K562 (cell line): ENCODE measurements around the gene DDT. TPM values are rescaled to one million over a fixed set of nuclear protein-coding genes. Genes with fewer than 3 reads are reported as not detected.

Experiments
- ATAC-seq: fragments of 200-7000 bp; cut with Tn5 transposase; 3 replicates; pipeline ENCODE4 v1.9.1; 2020; ENCODE audit warnings: moderate library complexity
- BruUV-seq: library from RNA; stranded (reverse); fragments of 400-500 nt; replicated peaks from 2 replicates; lab custom pipeline; 2021; lab: Mats Ljungman, UMichigan
- CTCF ChIA-PET: fragments of 300-600 bp; formaldehyde crosslinking; extraction: SDS; loops from one replicate; lab custom pipeline; 2021; ENCODE audit warnings: low intra/inter-chr PET ratio; lab: Yijun Ruan, JAX
- POLR2A ChIA-PET: fragments of 300-600, 350-650 bp; sonication (Branson Sonifier 250); formaldehyde crosslinking; extraction: SDS; loops from one replicate; lab custom pipeline; 2021; ENCODE audit warnings: antibody characterized with exemption, inconsistent platforms; lab: Yijun Ruan, JAX
- DNase-seq, 4 experiments: peaks; one replicate each; pipeline versions ENCODE4 v3.0.0 to v3.0.0-alpha.2; 2011 to 2018; ENCODE audit warnings: low spot score in 3 of 4, mixed read lengths in 3 of 4; ENCODE audit errors: extremely low read depth in 1 of 4
- FAIRE-seq: peaks from 2 replicates; lab custom pipeline; 2011; peaks lifted over from hg19 to GRCh38; lab: Jason Lieb, UNC
- H2AFZ ChIP-seq: 2 replicates; pipeline ENCODE4 v1.6.0; 2011; ENCODE audit warnings: low read depth, low read length, control low read depth, inconsistent platforms
- H3K27ac ChIP-seq: fragments of 200-600 bp; 3 replicates; pipeline ENCODE4 v1.8.0; 2011; ENCODE audit warnings: low read depth, mild to moderate bottlenecking, control low read depth, inconsistent platforms, low read length, moderate library complexity, mixed read lengths; ENCODE audit errors: extremely low read depth
- H3K27me3 ChIP-seq, 2 experiments: fragments of 300-600 bp in 1 of 2; 2 replicates in 1 of 2; 3 replicates in 1 of 2; pipeline versions ENCODE4 v1.6.0 to v1.8.0; 2011; ENCODE audit warnings: inconsistent platforms in 2 of 2, low read length in 2 of 2, mild to moderate bottlenecking in 1 of 2, mixed read lengths in 1 of 2, moderate library complexity in 1 of 2; ENCODE audit not compliant: control insufficient read depth in 2 of 2, insufficient read depth in 2 of 2
- H3K36me3 ChIP-seq: fragments of 300-600 bp; 3 replicates; pipeline ENCODE4 v1.8.0; 2011; ENCODE audit warnings: mild to moderate bottlenecking, low read length, inconsistent platforms; ENCODE audit not compliant: control insufficient read depth, insufficient read depth
- H3K4me1 ChIP-seq, 2 experiments: fragments of 200-600 bp in 1 of 2; replicated peaks in 1 of 2; 2 replicates in 1 of 2; 3 replicates in 1 of 2; pipeline versions ENCODE4 v1.5.1 to v1.8.0; 2011; ENCODE audit warnings: inconsistent platforms in 2 of 2, low read length in 2 of 2, mild to moderate bottlenecking in 1 of 2, mixed read lengths in 1 of 2, moderate library complexity in 1 of 2; ENCODE audit not compliant: control insufficient read depth in 2 of 2, insufficient read depth in 2 of 2
- H3K4me2 ChIP-seq: 2 replicates; pipeline ENCODE4 v1.6.1; 2011; ENCODE audit warnings: low read length, control low read depth, inconsistent platforms, mixed read lengths; ENCODE audit not compliant: insufficient read depth
- H3K4me3 ChIP-seq: fragments of 200-600 bp; sonication (generic), shearing (Covaris generic); 2 replicates; pipeline ENCODE4 v1.5.1; 2016; ENCODE audit warnings: control low read depth, inconsistent platforms
- H3K79me2 ChIP-seq: fragments of 200-600 bp; 3 replicates; pipeline ENCODE4 v1.8.0; 2011; ENCODE audit warnings: low read length, inconsistent platforms; ENCODE audit not compliant: control insufficient read depth, insufficient read depth
- H3K9ac ChIP-seq, 2 experiments: 2 replicates each; pipeline versions ENCODE4 v1.6.0 to v1.6.1; 2011; ENCODE audit warnings: low read depth in 2 of 2, low read length in 2 of 2, control low read depth in 1 of 2, inconsistent platforms in 1 of 2, mild to moderate bottlenecking in 1 of 2, mixed read lengths in 1 of 2; ENCODE audit not compliant: insufficient read depth in 1 of 2
- H3K9me1 ChIP-seq: one replicate; pipeline ENCODE4 v1.6.0; 2011; ENCODE audit warnings: inconsistent platforms, mild to moderate bottlenecking, low read length, moderate library complexity; ENCODE audit not compliant: control insufficient read depth, insufficient read depth
- H3K9me3 ChIP-seq: replicated peaks from 2 replicates; pipeline ENCODE4 v1.5.1; 2011; ENCODE audit warnings: low read depth, low read length, inconsistent platforms; ENCODE audit not compliant: control insufficient read depth, insufficient read depth
- H4K20me1 ChIP-seq: replicated peaks from 2 replicates; pipeline ENCODE4 v1.6.1; 2011; ENCODE audit warnings: low read length, inconsistent platforms, mixed read lengths; ENCODE audit not compliant: control insufficient read depth, insufficient read depth
- ARID2 ChIP-seq: fragments of 450-650 bp; IDR thresholded peaks from 2 replicates; pipeline ENCODE4 v1.6.1; 2017; ENCODE audit warnings: antibody characterized with exemption, mild to moderate bottlenecking
- CBX5 ChIP-seq: IDR thresholded peaks from 2 replicates; pipeline ENCODE4 v1.6.1; 2014; ENCODE audit warnings: low read depth, borderline replicate concordance
- CREM ChIP-seq: IDR thresholded peaks from 2 replicates; pipeline ENCODE4 v1.6.1; 2014; ENCODE audit warnings: antibody characterized with exemption, low read depth
- E2F3 ChIP-seq: fragments of 250-450 bp; sonication (Bioruptor Pico); IDR thresholded peaks from 2 replicates; pipeline ENCODE4 v1.4.0; 2020; ENCODE audit warnings: mild to moderate bottlenecking
- FOXA3 ChIP-seq, 2 experiments: fragments of 450-650 bp in 1 of 2; sonication (generic) in 1 of 2; formaldehyde crosslinking; IDR thresholded peaks in 1 of 2; conservative IDR thresholded peaks in 1 of 2; 2 replicates each; pipeline versions ENCODE4 v1.4.0 to v1.8.0; 2020 to 2022; ENCODE audit warnings: mild to moderate bottlenecking in 2 of 2, missing genetic modification reagents in 1 of 2
- GATAD2A ChIP-seq: fragments of 450-650 bp; IDR thresholded peaks from 2 replicates; pipeline ENCODE4 v1.6.1; 2017
- HLTF ChIP-seq: fragments of 450-650 bp; IDR thresholded peaks from 2 replicates; pipeline ENCODE4 v1.6.1; 2016
- HMG20A ChIP-seq: fragments of 450-650 bp; formaldehyde crosslinking; conservative IDR thresholded peaks from 2 replicates; pipeline ENCODE4 v1.4.0; 2020; ENCODE audit warnings: mild to moderate bottlenecking, mixed read lengths
- JUN ChIP-seq, 2 experiments: sonication (generic) in 1 of 2; formaldehyde crosslinking in 1 of 2; IDR thresholded peaks; 2 replicates each; pipeline versions ENCODE4 v1.6.1 to v1.8.0; 2012 to 2022; ENCODE audit warnings: borderline replicate concordance in 2 of 2, mild to moderate bottlenecking in 2 of 2, improper control_type of control experiment in 1 of 2, low read depth in 1 of 2, low read length in 1 of 2, missing genetic modification reagents in 1 of 2
- ZC3H11A ChIP-seq: IDR thresholded peaks from 2 replicates; pipeline ENCODE4 v1.6.1; 2012; ENCODE audit warnings: low read depth, low read length, improper control_type of control experiment
- ZNF77 ChIP-seq: fragments of 250-450 bp; sonication (Bioruptor Pico); IDR thresholded peaks from 2 replicates; pipeline ENCODE4 v1.5.0; 2020
- WGBS: fragments of 100-300 bp; shearing (Covaris generic); methylation state at CpG from one replicate; pipeline ENCODE4 v1.1.6; 2016; ENCODE audit warnings: low coverage, mixed read lengths; ENCODE audit not compliant: insufficient coverage; ENCODE audit errors: missing lambda C conversion rate; 5-methylcytosine and 5-hydroxymethylcytosine counted together
- in situ Hi-C: fragments of 300-500 bp; cut with MboI; formaldehyde crosslinking; loops from 4 replicates; pipeline ENCODE4 v1.15.0; 2018; ENCODE audit warnings: inconsistent platforms, mixed read lengths
- intact Hi-C: fragments of 100-400 bp; cut with micrococcal nuclease; formaldehyde crosslinking; loops from 2 replicates; pipeline ENCODE4 v1.14.2; 2022
- polyA plus RNA-seq, 8 experiments: library from polyadenylated mRNA; depleted of rRNA in 4 of 8; stranded (reverse) in 5 of 8; unstranded in 3 of 8; fragments of >200 nt; fragmentation: Nextera tagmentation in 2 of 8; fragmentation: Illumina TruSeq in 1 of 8; extraction: Ambion mirVana in 2 of 8; extraction: Trizol in 1 of 8; gene quantifications; 2 replicates each; pipeline versions ENCODE4 v1.2.1 to v1.2.3, GENCODE V29; 2011 to 2014; ENCODE audit warnings: inconsistent platforms in 1 of 8, missing spikeins in 1 of 8
- total RNA-seq, 7 experiments: library from RNA; depleted of rRNA in 6 of 7; stranded (reverse); fragments of >200 nt in 6 of 7; fragmentation: Illumina TruSeq in 2 of 7; extraction: Trizol in 2 of 7; gene quantifications; 2 replicates each; pipeline versions ENCODE4 v1.2.1 to v1.2.3, GENCODE V29; 2011 to 2021; ENCODE audit warnings: low replicate concordance in 1 of 7
- TF ChIP-seq, protein P1 (sequence below): fragments of 450-650 bp; IDR thresholded peaks from 2 replicates; pipeline ENCODE4 v1.6.1; 2017; ENCODE audit warnings: antibody characterized with exemption
- TF ChIP-seq, protein P2 (sequence below): fragments of 250-450 bp; sonication (Bioruptor Pico); IDR thresholded peaks from 2 replicates; pipeline ENCODE4 v1.8.0; 2021; ENCODE audit warnings: borderline replicate concordance, mild to moderate bottlenecking, moderate library complexity; ENCODE audit not compliant: poor library complexity, severe bottlenecking
- TF ChIP-seq, protein P3 (sequence below): fragments of 450-650 bp; formaldehyde crosslinking; IDR thresholded peaks from 2 replicates; pipeline ENCODE4 v1.4.0; 2022; ENCODE audit warnings: mild to moderate bottlenecking, moderate library complexity
- TF ChIP-seq, protein P4 (sequence below): sonication (generic); IDR thresholded peaks from 2 replicates; pipeline ENCODE4 v1.6.1; 2016
- TF ChIP-seq, protein P5 (sequence below): fragments of 250-450 bp; sonication (Bioruptor Pico); IDR thresholded peaks from 2 replicates; pipeline ENCODE4 v1.4.0; 2020; ENCODE audit warnings: mild to moderate bottlenecking, moderate library complexity

DDT gene
- total and polyA plus RNA-seq, 9 of the 15 experiments (the other 6 are each of a cell fraction or from before 2014, with no cell fraction given), result 24.0 to 209 (median 63.2) TPM

DNA sequence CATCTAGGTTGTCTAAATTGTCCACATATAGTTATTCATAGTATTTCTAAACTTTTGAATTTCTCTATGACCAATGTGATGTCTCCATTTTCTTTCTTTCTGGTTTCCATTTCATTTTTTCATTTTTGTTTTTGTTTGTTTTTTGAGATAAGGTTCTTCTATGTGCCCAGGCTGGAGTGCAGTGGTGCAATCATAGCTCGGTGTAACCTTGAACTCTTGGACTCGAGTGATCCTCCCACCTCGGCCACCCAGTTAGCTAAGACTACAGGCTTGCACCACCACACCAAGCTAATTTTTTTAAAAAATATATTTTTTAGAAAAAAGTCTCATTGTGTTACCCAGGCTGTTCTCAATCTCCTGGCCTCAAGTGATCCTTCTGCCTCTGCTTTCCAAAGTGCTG is 22.9 kb upstream of the DDT start:
- H4K20me1 ChIP-seq, result no peaks in the 10 kb centered on the region
- H3K4me3 ChIP-seq, result no peak overlapping the region
- ChIA-PET POLR2A (no interaction called here), CTCF (no interaction called here)
- H3K36me3 ChIP-seq, result no peaks in the 10 kb centered on the region
- 19% methylated on average over 3 of the region's 3 CpGs for WGBS
- no peak overlapping the region for H3K4me2 ChIP-seq
- H3K9me3 ChIP-seq, result no peaks in the 10 kb centered on the region
- no peaks in the 10 kb centered on the region for H3K9me1 ChIP-seq
- DNase-seq, result no peak
- H3K4me1 ChIP-seq, result no peaks in the 10 kb centered on the region; a peak in 2 of 5 replicates
- no TSS peak for BruUV-seq
- H3K27ac ChIP-seq, result no peak overlapping the region
- no peak overlapping the region for H3K9ac ChIP-seq
- no peak for ATAC-seq
- no peak overlapping the region for H2AFZ ChIP-seq
- no peaks in the 10 kb centered on the region for H3K27me3 ChIP-seq
- intact Hi-C loops (no loop called here), in situ Hi-C loops (no loop called here)
- FAIRE-seq, result no peak
- no peaks in the 10 kb centered on the region for H3K79me2 ChIP-seq
- TF ChIP-seq CBX5 (no peak), GATAD2A (no peak), E2F3 (CRISPR knock-in tag) (no peak), ZNF77 (no peak), FOXA3 (CRISPR knock-in tag; conservative IDR thresholded peaks at IDR 0.05 in 1 of 2, IDR thresholded peaks at IDR 0.05 in 1 of 2) (no peak), ARID2 (no peak), HMG20A (CRISPR knock-in tag) (no peak), CREM (no peak), ZC3H11A (no peak), JUN (IDR thresholded peaks at IDR 0.05; ENCODE audit: borderline replicate concordance, low read depth, low read length) (no peak), JUN (CRISPR knock-in tag; IDR thresholded peaks at IDR 0.05; ENCODE audit: borderline replicate concordance) (no peak), HLTF (no peak)
- TF ChIP-seq, protein P1, sequence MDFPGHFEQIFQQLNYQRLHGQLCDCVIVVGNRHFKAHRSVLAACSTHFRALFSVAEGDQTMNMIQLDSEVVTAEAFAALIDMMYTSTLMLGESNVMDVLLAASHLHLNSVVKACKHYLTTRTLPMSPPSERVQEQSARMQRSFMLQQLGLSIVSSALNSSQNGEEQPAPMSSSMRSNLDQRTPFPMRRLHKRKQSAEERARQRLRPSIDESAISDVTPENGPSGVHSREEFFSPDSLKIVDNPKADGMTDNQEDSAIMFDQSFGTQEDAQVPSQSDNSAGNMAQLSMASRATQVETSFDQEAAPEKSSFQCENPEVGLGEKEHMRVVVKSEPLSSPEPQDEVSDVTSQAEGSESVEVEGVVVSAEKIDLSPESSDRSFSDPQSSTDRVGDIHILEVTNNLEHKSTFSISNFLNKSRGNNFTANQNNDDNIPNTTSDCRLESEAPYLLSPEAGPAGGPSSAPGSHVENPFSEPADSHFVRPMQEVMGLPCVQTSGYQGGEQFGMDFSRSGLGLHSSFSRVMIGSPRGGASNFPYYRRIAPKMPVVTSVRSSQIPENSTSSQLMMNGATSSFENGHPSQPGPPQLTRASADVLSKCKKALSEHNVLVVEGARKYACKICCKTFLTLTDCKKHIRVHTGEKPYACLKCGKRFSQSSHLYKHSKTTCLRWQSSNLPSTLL, result no peak
- TF ChIP-seq, protein P2, sequence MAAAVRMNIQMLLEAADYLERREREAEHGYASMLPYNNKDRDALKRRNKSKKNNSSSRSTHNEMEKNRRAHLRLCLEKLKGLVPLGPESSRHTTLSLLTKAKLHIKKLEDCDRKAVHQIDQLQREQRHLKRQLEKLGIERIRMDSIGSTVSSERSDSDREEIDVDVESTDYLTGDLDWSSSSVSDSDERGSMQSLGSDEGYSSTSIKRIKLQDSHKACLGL (CRISPR knock-in tag), result no peak
- TF ChIP-seq, protein P3, sequence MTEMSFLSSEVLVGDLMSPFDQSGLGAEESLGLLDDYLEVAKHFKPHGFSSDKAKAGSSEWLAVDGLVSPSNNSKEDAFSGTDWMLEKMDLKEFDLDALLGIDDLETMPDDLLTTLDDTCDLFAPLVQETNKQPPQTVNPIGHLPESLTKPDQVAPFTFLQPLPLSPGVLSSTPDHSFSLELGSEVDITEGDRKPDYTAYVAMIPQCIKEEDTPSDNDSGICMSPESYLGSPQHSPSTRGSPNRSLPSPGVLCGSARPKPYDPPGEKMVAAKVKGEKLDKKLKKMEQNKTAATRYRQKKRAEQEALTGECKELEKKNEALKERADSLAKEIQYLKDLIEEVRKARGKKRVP (CRISPR knock-in tag), result no peak
- TF ChIP-seq, protein P4, sequence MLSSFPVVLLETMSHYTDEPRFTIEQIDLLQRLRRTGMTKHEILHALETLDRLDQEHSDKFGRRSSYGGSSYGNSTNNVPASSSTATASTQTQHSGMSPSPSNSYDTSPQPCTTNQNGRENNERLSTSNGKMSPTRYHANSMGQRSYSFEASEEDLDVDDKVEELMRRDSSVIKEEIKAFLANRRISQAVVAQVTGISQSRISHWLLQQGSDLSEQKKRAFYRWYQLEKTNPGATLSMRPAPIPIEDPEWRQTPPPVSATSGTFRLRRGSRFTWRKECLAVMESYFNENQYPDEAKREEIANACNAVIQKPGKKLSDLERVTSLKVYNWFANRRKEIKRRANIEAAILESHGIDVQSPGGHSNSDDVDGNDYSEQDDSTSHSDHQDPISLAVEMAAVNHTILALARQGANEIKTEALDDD, result no peak
- TF ChIP-seq, protein P5, sequence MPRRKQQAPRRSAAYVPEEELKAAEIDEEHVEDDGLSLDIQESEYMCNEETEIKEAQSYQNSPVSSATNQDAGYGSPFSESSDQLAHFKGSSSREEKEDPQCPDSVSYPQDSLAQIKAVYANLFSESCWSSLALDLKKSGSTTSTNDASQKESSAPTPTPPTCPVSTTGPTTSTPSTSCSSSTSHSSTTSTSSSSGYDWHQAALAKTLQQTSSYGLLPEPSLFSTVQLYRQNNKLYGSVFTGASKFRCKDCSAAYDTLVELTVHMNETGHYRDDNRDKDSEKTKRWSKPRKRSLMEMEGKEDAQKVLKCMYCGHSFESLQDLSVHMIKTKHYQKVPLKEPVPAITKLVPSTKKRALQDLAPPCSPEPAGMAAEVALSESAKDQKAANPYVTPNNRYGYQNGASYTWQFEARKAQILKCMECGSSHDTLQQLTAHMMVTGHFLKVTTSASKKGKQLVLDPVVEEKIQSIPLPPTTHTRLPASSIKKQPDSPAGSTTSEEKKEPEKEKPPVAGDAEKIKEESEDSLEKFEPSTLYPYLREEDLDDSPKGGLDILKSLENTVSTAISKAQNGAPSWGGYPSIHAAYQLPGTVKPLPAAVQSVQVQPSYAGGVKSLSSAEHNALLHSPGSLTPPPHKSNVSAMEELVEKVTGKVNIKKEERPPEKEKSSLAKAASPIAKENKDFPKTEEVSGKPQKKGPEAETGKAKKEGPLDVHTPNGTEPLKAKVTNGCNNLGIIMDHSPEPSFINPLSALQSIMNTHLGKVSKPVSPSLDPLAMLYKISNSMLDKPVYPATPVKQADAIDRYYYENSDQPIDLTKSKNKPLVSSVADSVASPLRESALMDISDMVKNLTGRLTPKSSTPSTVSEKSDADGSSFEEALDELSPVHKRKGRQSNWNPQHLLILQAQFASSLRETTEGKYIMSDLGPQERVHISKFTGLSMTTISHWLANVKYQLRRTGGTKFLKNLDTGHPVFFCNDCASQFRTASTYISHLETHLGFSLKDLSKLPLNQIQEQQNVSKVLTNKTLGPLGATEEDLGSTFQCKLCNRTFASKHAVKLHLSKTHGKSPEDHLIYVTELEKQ, result no peak
